GM19023 (cell line): Measurements from ENCODE around the gene CAMKK1.

ENCODE experiments used
- ATAC-seq: cut with Tn5 transposase; IDR thresholded peaks from one replicate; pipeline ENCODE4 v1.9.1; 2021; ENCODE audit warnings: mild to moderate bottlenecking, moderate library complexity; ENCODE audit not compliant: unreplicated experiment

Gene CAMKK1

DNA sequence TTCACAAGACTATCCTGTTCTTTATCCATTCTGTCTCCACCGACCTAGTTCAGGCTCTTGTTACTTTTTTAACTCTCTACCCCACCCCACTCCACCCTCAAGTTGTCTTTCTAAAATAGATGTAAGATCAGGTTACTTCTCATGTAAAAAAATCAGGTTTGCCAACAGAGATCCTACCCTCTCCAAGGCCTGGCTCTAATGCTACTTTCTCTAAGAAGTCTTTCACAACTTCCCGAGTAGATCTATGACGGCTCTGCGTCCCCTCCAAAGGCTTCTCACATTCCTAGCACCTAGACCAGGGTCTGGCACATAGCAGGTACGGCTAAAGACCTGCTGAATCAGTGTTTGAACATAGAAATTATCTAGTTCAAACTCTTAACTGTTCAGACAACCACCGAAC is 77.7 kb downstream of the CAMKK1 start:
- no peak for ATAC-seq

DNA sequence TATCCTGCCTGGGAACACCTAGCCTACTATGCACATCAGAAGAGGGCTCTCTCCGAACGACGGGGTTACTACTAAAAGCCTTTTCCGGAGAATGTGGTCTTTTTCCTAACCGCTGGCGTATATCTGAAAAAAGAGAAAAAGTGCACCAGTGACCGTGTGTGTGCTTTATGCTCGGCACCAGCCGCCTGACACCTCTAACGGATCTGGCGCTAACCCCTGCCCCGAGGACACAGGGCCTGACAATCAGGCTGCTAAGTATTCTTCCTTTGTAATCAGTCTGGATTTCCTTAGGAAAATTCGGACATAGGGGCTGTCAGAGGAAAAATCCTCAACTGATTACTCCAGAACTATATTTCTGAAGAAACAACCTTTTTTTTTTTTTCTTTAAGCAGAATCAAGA is 78.5 kb downstream of the CAMKK1 start:
- ATAC-seq = no peak

DNA sequence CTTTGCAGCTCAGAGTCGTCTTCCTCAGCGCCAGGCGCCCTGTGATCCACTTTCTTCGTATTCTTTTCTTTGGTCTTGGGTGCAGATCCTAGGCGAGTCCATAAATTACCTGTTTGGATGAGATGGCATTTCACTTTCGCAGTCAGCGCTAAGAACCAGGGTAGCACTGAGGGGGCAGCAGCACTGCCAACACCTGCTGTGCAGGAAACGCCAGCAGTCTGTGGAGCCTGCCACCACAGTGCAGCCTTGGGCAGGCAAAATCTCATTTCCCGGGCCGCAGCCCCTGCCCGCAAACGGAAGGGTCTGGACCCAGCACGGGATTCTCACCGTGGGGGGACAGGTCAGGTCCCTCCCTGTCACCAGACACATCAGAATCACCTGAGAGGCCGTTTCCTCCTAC is 79.7 kb downstream of the CAMKK1 start:
- no peak for ATAC-seq

DNA sequence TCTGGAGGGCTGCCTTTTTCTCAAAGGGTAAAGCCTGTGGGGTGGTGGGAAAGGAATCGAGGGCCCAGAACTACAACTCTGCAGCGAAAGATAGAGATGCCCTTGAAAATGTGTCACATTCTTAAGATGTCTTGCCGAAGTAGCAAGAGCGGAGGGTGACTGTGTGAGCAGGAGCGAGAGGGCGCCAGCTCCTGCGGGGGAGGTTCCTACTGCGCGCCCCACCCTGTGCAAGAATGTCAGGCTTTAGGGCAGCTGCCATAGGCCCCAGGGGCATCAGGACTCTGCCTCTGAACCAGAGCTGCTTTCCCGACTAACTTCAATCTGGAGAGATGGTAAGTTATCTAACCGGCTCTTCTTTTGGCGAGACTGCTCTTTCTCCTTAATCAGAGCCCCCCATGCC is 80.1 kb downstream of the CAMKK1 start:
- ATAC-seq = no peak

DNA sequence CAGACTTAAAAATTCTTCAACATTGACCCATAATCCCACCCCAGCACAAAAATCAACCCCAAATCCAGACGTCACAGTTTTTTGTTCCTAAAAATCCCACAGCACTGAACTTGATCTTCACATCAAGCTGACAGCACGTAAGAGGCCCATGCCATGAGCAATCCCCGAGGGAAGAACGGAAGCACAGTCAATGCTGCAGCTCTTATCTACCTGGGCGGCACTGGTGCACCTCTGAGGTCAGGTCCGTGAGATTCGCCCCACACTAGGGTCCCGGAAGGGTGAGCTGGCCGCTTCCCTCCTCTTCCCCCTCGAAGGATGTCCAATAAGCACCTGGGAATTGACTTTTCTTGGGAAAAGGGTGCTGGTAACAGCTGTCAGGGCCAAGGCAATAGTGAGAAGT is 80.6 kb downstream of the CAMKK1 start:
- ATAC-seq = no peak
